GM18873 (cell line): ENCODE results near the gene CYP4F11.
"Not testable (repeated sequence)": the region's sequence is repeated elsewhere in the genome, so short reads cannot be mapped to it uniquely, and the experiment has no call there.

ENCODE experiments used
- ATAC-seq: cut with Tn5 transposase; IDR thresholded peaks from one replicate; pipeline ENCODE4 v1.9.1; 2021; ENCODE audit warnings: mild to moderate bottlenecking, moderate library complexity, moderate number of reproducible peaks; ENCODE audit not compliant: unreplicated experiment, low FRiP score

Gene CYP4F11

GRCh38 chr19:15934332-15935078 is at the start of gene CYP4F11:
CYP4F11 (minus strand) TSS chr19:15934529; CDS start chr19:15934408, 121 bp downstream.
- ATAC-seq = no peak

GRCh38 chr19:15979293-15979692 is 45.0 kb upstream of the CYP4F11 start:
- no peak for ATAC-seq

- ATAC-seq = no peak
Measured at GRCh38 chr19:15977690-15978089, 43.4 kb upstream of the CYP4F11 start.

- ATAC-seq = no peak
Measured at GRCh38 chr19:15976836-15977689, 42.7 kb upstream of the CYP4F11 start.

- ATAC-seq = no peak
Measured at GRCh38 chr19:15974856-15975255, 40.5 kb upstream of the CYP4F11 start.

- not testable (repeated sequence) for ATAC-seq
Measured at GRCh38 chr19:15972043-15972442, 37.7 kb upstream of the CYP4F11 start.

GRCh38 chr19:15971224-15971780 is 37.0 kb upstream of the CYP4F11 start:
- no peak for ATAC-seq

- no peak for ATAC-seq
Measured at GRCh38 chr19:15964231-15964630, 29.9 kb upstream of the CYP4F11 start.

GRCh38 chr19:15962319-15962718 is 28.0 kb upstream of the CYP4F11 start:
- no peak for ATAC-seq

GRCh38 chr19:15954820-15955219 is 20.5 kb upstream of the CYP4F11 start:
- ATAC-seq = no peak

GRCh38 chr19:15948223-15949058 is 14.1 kb upstream of the CYP4F11 start, which contains the start of gene OR10H4:
OR10H4 (plus strand) TSS chr19:15949008; CDS start chr19:15949008, 0 bp downstream.
- no peak for ATAC-seq

GRCh38 chr19:15945301-15945700 is 11.0 kb upstream of the CYP4F11 start:
- ATAC-seq = no peak

GRCh38 chr19:15944401-15944800 is 10.1 kb upstream of the CYP4F11 start:
- ATAC-seq = no peak

GRCh38 chr19:15937771-15938170 is 3.4 kb upstream of the CYP4F11 start:
- no peak for ATAC-seq

- no peak for ATAC-seq
Measured at GRCh38 chr19:15936950-15937349, 2.6 kb upstream of the CYP4F11 start.

- ATAC-seq = no peak
Measured at GRCh38 chr19:15936173-15936572, 1.8 kb upstream of the CYP4F11 start.

- ATAC-seq = no peak
Measured at GRCh38 chr19:15935167-15935702, 906 bp upstream of the CYP4F11 start.

- not testable (repeated sequence) for ATAC-seq
Measured at GRCh38 chr19:15933761-15934331, 483 bp downstream of the CYP4F11 start.

GRCh38 chr19:15928321-15928720 is 6.0 kb downstream of the CYP4F11 start:
- no peak for ATAC-seq

- no peak for ATAC-seq
Measured at GRCh38 chr19:15926484-15926883, 7.8 kb downstream of the CYP4F11 start.
